Anterior cingulate cortex (tissue), 58 donors: ENCODE measurements around the gene TRHDE.
"Not testable (repeated sequence)": the region's sequence is repeated elsewhere in the genome, so short reads cannot be mapped to it uniquely, and the experiment has no call there.

Source experiments
- DNase-seq, 58 donors: peaks; one replicate each; lab custom pipeline; 2025; lab: John Stamatoyannopoulos, UW

TRHDE gene

GRCh38 chr12:72502546-72502945, 230.4 kb downstream of the TRHDE start:
- DNase-seq, result no peak

- no peak for DNase-seq
These were observed 233.1 kb downstream of the TRHDE start for GRCh38 chr12:72505227-72505626.

- no peak for DNase-seq
These were observed 237.7 kb downstream of the TRHDE start for GRCh38 chr12:72509891-72510290.

GRCh38 chr12:72510772-72511171, 238.6 kb downstream of the TRHDE start:
- no peak for DNase-seq

- no peak for DNase-seq
These were observed 239.3 kb downstream of the TRHDE start for GRCh38 chr12:72511498-72511897.

GRCh38 chr12:72511906-72512305, 239.7 kb downstream of the TRHDE start:
- DNase-seq, result no peak

- DNase-seq, result not testable (repeated sequence)
These were observed 248.0 kb downstream of the TRHDE start for GRCh38 chr12:72520044-72520678.

- DNase-seq, result no peak
These were observed 249.2 kb downstream of the TRHDE start for GRCh38 chr12:72521326-72521725.

GRCh38 chr12:72522411-72522810, 250.2 kb downstream of the TRHDE start:
- no peak for DNase-seq

- DNase-seq, result no peak
These were observed 251.6 kb downstream of the TRHDE start for GRCh38 chr12:72523754-72524153.

- DNase-seq, result no peak
These were observed 263.2 kb downstream of the TRHDE start for GRCh38 chr12:72535212-72535990.

GRCh38 chr12:72540811-72541210, 268.6 kb downstream of the TRHDE start:
- DNase-seq, result no peak

- DNase-seq, result no peak
These were observed 271.8 kb downstream of the TRHDE start for GRCh38 chr12:72543777-72544467.

GRCh38 chr12:72546106-72546505, 273.9 kb downstream of the TRHDE start:
- DNase-seq, result no peak

- DNase-seq, result no peak
These were observed 275.4 kb downstream of the TRHDE start for GRCh38 chr12:72547573-72547972.

- no peak for DNase-seq
These were observed 277.0 kb downstream of the TRHDE start for GRCh38 chr12:72549184-72549583.

- DNase-seq, result no peak
These were observed 288.0 kb downstream of the TRHDE start for GRCh38 chr12:72560003-72560769.

- DNase-seq, result no peak
These were observed 298.4 kb downstream of the TRHDE start for GRCh38 chr12:72570601-72571000.

- DNase-seq, result no peak
These were observed 302.0 kb downstream of the TRHDE start for GRCh38 chr12:72574138-72574537.

GRCh38 chr12:72578327-72578726, 306.2 kb downstream of the TRHDE start:
- no peak for DNase-seq

GRCh38 chr12:72586456-72586855, 314.3 kb downstream of the TRHDE start:
- no peak for DNase-seq
